ENCODE results near the gene TARDBP. TPM values are rescaled to one million over a fixed set of nuclear protein-coding genes. Genes with fewer than 3 reads are reported as not detected.

Gene TARDBP
- total and polyA plus RNA-seq, 2 experiments from 2014 or later: 80.0 to 129 TPM

DNA sequence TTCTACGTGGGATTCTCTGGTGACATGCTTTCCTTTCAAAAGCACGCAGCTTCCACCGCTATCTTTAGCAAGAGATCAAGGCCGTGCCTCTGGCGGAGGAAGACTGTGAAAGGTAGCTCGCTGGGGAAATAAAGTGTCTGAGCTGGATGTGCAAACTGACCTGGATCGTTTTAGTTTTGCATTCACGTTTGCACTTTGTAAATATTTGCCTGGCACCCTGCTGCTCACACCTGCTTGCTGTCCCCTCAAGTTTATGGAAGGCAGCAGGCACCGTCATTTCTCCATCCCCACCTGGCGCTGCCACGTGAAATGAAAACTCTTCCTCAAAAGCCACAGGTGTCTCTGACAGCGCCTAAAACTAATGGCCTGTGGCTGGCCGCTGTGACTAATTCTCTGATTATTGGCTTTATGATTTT lies 44.0 kb upstream of the TARDBP start:
- Histone ChIP-seq H3K4me2 (peak overlapping the region; percentile 71), H3K79me2 (no peaks in the 10 kb centered on the region), H3K27me3 (no peaks in the 10 kb centered on the region), H3K9me2 (replicated peaks; ENCODE audit: insufficient read depth) (no peaks in the 10 kb centered on the region), H3K4me3 (no peak overlapping the region), H3K4me1 (ENCODE audit: insufficient read depth) (no peaks in the 10 kb centered on the region), H3K27ac (no peak overlapping the region), H3K36me3 (replicated peaks; ENCODE audit: insufficient read depth, low read depth) (no peaks in the 10 kb centered on the region), H4K20me1 (ENCODE audit: insufficient read depth, poor library complexity, severe bottlenecking) (no peaks in the 10 kb centered on the region), H2AFZ (no peak overlapping the region), H3K9me3 (ENCODE audit: low read depth) (no peaks in the 10 kb centered on the region)
- TF ChIP-seq EZH2 (IDR thresholded peaks at IDR 0.05; ENCODE audit: borderline replicate concordance) (no peak), EZH2phosphoT487 (IDR thresholded peaks at IDR 0.05; ENCODE audit: low read depth, severe bottlenecking, unreplicated experiment) (no peak)
- TF ChIP-seq, protein P1, sequence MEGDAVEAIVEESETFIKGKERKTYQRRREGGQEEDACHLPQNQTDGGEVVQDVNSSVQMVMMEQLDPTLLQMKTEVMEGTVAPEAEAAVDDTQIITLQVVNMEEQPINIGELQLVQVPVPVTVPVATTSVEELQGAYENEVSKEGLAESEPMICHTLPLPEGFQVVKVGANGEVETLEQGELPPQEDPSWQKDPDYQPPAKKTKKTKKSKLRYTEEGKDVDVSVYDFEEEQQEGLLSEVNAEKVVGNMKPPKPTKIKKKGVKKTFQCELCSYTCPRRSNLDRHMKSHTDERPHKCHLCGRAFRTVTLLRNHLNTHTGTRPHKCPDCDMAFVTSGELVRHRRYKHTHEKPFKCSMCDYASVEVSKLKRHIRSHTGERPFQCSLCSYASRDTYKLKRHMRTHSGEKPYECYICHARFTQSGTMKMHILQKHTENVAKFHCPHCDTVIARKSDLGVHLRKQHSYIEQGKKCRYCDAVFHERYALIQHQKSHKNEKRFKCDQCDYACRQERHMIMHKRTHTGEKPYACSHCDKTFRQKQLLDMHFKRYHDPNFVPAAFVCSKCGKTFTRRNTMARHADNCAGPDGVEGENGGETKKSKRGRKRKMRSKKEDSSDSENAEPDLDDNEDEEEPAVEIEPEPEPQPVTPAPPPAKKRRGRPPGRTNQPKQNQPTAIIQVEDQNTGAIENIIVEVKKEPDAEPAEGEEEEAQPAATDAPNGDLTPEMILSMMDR (IDR thresholded peaks at IDR 0.05; ENCODE audit: poor library complexity): no peak
- 42% methylated on average over 13 of the region's 13 CpGs for WGBS (ENCODE audit: low lambda C conversion rate, missing lambda C conversion rate)
- DNase-seq (ENCODE audit: low spot score): no peak

DNA sequence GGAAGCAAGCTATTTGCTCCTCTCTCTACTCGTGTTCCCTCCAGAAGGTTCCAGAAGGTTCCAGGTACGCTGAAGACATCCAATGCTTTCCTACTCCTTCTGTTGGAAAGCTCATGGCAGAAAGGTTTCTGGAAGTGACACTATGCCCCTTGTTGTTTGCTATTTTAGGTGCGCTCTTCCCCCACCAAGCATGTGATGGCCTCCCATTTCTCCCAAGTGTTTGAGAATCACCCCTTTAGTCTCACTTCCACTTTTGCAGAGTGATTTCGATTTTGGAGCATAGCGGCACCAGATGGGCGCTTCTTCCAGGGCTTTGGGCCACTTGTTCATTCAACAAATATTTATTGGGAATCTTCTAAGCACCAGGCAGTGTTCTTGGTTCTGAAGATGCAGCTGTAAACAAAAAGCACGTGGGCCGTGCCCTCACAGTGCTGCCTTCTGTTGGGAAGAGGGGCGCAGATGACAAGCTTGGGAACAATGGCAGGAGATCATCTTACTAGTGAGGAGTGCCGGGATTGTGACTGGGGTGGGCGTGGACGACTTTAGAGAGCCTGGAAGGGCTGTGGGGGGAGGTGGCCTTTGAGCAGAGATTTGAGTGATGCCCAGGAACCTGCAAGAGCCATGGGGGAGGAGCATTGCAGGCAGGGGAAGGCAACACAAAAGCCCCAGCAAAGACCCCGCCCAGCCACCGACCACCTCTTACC lies 43.0 kb upstream of the TARDBP start:
- Histone ChIP-seq H3K27ac (no peak overlapping the region), H3K4me3 (no peak overlapping the region), H3K9me3 (ENCODE audit: low read depth) (no peaks in the 10 kb centered on the region), H3K4me1 (ENCODE audit: insufficient read depth) (no peaks in the 10 kb centered on the region), H3K27me3 (no peaks in the 10 kb centered on the region), H2AFZ (no peak overlapping the region), H4K20me1 (ENCODE audit: insufficient read depth, poor library complexity, severe bottlenecking) (no peaks in the 10 kb centered on the region), H3K9me2 (replicated peaks; ENCODE audit: insufficient read depth) (no peaks in the 10 kb centered on the region), H3K79me2 (no peaks in the 10 kb centered on the region), H3K4me2 (no peak overlapping the region), H3K36me3 (replicated peaks; ENCODE audit: insufficient read depth, low read depth) (no peaks in the 10 kb centered on the region)
- 59% methylated on average over 14 of the region's 14 CpGs for WGBS (ENCODE audit: low lambda C conversion rate, missing lambda C conversion rate)
- TF ChIP-seq EZH2phosphoT487 (IDR thresholded peaks at IDR 0.05; ENCODE audit: low read depth, severe bottlenecking, unreplicated experiment) (no peak), EZH2 (IDR thresholded peaks at IDR 0.05; ENCODE audit: borderline replicate concordance) (no peak)
- TF ChIP-seq, protein P1 (IDR thresholded peaks at IDR 0.05; ENCODE audit: poor library complexity): no peak
- no peak for DNase-seq (ENCODE audit: low spot score)

DNA sequence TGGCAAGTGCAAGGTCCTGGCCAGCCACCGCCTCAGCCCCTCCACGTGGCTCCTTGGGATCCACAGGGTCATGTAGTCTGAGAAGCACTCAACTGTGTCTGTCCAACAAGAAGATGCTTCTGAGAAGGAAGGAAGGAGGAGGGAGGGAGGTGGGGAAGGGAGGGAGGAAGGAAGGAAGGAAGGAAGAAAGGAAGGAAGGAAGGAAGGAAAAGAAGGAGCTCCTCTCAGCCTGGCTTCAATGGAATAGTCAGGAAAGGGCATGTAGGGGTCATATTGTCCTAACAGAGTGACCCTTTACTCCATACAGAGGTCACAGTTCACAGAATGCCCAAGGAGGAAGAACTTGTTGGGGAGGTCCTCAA lies 42.5 kb upstream of the TARDBP start:
- 48% methylated on average over 2 of the region's 2 CpGs for WGBS (ENCODE audit: low lambda C conversion rate, missing lambda C conversion rate)
- Histone ChIP-seq H3K36me3 (replicated peaks; ENCODE audit: insufficient read depth, low read depth) (no peaks in the 10 kb centered on the region), H3K27me3 (no peaks in the 10 kb centered on the region), H3K27ac (no peak overlapping the region), H3K9me3 (ENCODE audit: low read depth) (no peaks in the 10 kb centered on the region), H4K20me1 (ENCODE audit: insufficient read depth, poor library complexity, severe bottlenecking) (no peaks in the 10 kb centered on the region), H3K79me2 (no peaks in the 10 kb centered on the region), H3K4me1 (ENCODE audit: insufficient read depth) (no peaks in the 10 kb centered on the region), H3K4me2 (no peak overlapping the region), H2AFZ (no peak overlapping the region), H3K9me2 (replicated peaks; ENCODE audit: insufficient read depth) (no peaks in the 10 kb centered on the region), H3K4me3 (no peak overlapping the region)
- no peak for DNase-seq (ENCODE audit: low spot score)
- TF ChIP-seq EZH2 (IDR thresholded peaks at IDR 0.05; ENCODE audit: borderline replicate concordance): no peak
- TF ChIP-seq, protein P1 (IDR thresholded peaks at IDR 0.05; ENCODE audit: poor library complexity): no peak
- TF ChIP-seq EZH2phosphoT487 (IDR thresholded peaks at IDR 0.05; ENCODE audit: low read depth, severe bottlenecking, unreplicated experiment): no peak

Measured in hepatocyte (in vitro differentiated cells).